B cell (primary cell): ENCODE measurements around the gene AURKAIP1.
"Not testable (repeated sequence)": the region's sequence is repeated elsewhere in the genome, so short reads cannot be mapped to it uniquely, and the experiment has no call there.

ENCODE experiments used
- EZH2 ChIP-seq: IDR thresholded peaks from 2 replicates; pipeline ENCODE4 v1.6.1; 2012; ENCODE audit warnings: borderline replicate concordance, low read depth, mild to moderate bottlenecking, moderate library complexity, low read length; ENCODE audit not compliant: insufficient read depth, poor library complexity, severe bottlenecking
- TF ChIP-seq, protein P1 (sequence below): fragments of 200-600 bp; IDR thresholded peaks from one replicate; pipeline ENCODE4 v1.8.0; 2022; ENCODE audit warnings: antibody characterized with exemption, mild to moderate bottlenecking

DNA sequence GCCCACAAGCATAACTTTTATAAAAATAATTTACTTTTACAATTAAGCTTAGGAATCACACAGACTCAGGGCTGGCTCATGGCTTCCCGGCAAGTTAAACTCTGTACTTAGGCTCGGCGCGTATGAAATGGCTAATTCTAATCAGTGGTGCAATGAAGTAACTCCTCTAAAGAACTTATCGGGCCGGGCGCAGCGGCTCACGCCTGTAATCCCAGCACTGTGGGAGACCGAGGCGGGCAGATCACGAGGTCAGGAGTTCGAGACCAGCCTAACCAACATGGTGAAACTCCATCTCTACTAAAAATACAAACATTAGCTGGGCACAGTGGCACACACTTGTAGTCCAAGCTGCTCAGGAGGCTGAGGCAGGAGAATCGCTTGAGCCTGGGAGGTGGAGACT is 4.9 kb downstream of the AURKAIP1 start:
- TF ChIP-seq, protein P1, sequence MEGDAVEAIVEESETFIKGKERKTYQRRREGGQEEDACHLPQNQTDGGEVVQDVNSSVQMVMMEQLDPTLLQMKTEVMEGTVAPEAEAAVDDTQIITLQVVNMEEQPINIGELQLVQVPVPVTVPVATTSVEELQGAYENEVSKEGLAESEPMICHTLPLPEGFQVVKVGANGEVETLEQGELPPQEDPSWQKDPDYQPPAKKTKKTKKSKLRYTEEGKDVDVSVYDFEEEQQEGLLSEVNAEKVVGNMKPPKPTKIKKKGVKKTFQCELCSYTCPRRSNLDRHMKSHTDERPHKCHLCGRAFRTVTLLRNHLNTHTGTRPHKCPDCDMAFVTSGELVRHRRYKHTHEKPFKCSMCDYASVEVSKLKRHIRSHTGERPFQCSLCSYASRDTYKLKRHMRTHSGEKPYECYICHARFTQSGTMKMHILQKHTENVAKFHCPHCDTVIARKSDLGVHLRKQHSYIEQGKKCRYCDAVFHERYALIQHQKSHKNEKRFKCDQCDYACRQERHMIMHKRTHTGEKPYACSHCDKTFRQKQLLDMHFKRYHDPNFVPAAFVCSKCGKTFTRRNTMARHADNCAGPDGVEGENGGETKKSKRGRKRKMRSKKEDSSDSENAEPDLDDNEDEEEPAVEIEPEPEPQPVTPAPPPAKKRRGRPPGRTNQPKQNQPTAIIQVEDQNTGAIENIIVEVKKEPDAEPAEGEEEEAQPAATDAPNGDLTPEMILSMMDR: not testable (repeated sequence)
- not testable (repeated sequence) for TF ChIP-seq EZH2
